Tibial nerve (tissue), 4 donors: ENCODE results near the gene STX11.

ENCODE experiments used
- CTCF ChIP-seq, 5 experiments: fragments of 200-600 bp in 3 of 5; fragments of 450-650 bp in 2 of 5; sonication (generic) in 3 of 5; IDR thresholded peaks; one replicate each; pipeline ENCODE4 v1.5.1; 2016 to 2019; ENCODE audit warnings: antibody characterized with exemption in 5 of 5, mild to moderate bottlenecking in 3 of 5, moderate library complexity in 2 of 5
- EP300 ChIP-seq, 2 donors: sonication (generic); formaldehyde crosslinking; IDR thresholded peaks; one replicate each; pipeline ENCODE4 v1.6.1; 2017; ENCODE audit warnings: antibody characterized with exemption in 2 of 2, mild to moderate bottlenecking in 1 of 2
- POLR2A ChIP-seq, 2 donors: fragments of 450-650 bp; IDR thresholded peaks; one replicate each; pipeline ENCODE4 v1.6.1; 2017; ENCODE audit warnings: antibody characterized with exemption in 2 of 2, mild to moderate bottlenecking in 2 of 2, moderate library complexity in 2 of 2

DNA sequence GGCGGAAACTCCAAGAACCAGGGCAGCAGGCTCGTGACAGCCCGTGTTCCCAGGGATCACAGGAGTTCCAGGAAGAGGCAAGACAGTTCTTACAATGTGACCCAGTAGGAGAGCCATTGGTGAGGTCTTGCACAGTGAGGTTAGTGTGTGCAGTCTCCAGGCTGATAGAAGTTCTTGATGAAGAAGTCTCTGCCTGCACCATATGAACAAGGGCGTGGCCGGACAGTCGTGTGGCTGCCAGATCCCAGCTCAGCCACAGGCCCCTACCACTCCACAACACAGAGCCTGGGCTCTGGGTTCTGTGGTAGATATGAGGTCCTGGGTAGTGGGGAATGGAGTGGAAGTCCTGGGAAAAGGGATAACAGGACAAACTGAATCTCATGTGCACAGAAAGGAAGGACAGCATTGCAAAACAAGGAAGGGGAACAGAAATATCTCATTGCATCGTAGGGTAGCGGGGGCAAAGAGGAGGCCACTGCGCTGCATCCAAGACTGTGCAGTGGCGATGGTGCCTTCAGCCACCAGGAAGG is 65.2 kb downstream of the STX11 start:
- TF ChIP-seq CTCF (IDR thresholded peaks at IDR 0.05) (no peak), EP300 (IDR thresholded peaks at IDR 0.05) (no peak), POLR2A (IDR thresholded peaks at IDR 0.05) (no peak)
